Activated naive CD8-positive, alpha-beta T cell treated with anti-CD3 and anti-CD28 coated beads for 36 hours (primary cell): ENCODE measurements around the gene IL4I1. TPM values are rescaled to one million over a fixed set of nuclear protein-coding genes. Genes with fewer than 3 reads are reported as not detected.

Experiments used
- DNase-seq: peaks from one replicate; pipeline ENCODE4 v3.0.0; 2021
- H3K27ac Mint-ChIP-seq: one replicate; pipeline ENCODE4 v1.8.0; 2022; ENCODE audit warnings: mild to moderate bottlenecking, moderate library complexity, mixed read lengths
- H3K27me3 Mint-ChIP-seq: one replicate; pipeline ENCODE4 v1.8.0; 2022; ENCODE audit warnings: mild to moderate bottlenecking, mixed read lengths
- H3K36me3 Mint-ChIP-seq: one replicate; pipeline ENCODE4 v1.8.0; 2021; ENCODE audit warnings: mild to moderate bottlenecking, mixed read lengths
- H3K4me1 Mint-ChIP-seq: one replicate; pipeline ENCODE4 v1.8.0; 2021; ENCODE audit warnings: mixed read lengths
- H3K4me3 Mint-ChIP-seq: one replicate; pipeline ENCODE4 v1.8.0; 2022; ENCODE audit warnings: mild to moderate bottlenecking, moderate library complexity, mixed read lengths
- H3K9me3 Mint-ChIP-seq: one replicate; pipeline ENCODE4 v1.8.0; 2022; ENCODE audit warnings: mixed read lengths
- total RNA-seq, 2 experiments: library from RNA; stranded (reverse); gene quantifications; one replicate each; pipeline ENCODE4 v1.2.3, GENCODE V29; 2021

The IL4I1 gene
- total RNA-seq, 2 experiments from 2014 or later, result 2.3 to 2.9 TPM

GRCh38 chr19:49894011-49894664 is 2.5 kb downstream of the IL4I1 start:
- Mint-ChIP-seq H3K9me3 (peaks cover 2% of the 10 kb centered on the region), H3K27ac (no peak overlapping the region)

GRCh38 chr19:49892716-49893115 is 4.0 kb downstream of the IL4I1 start:
- Mint-ChIP-seq H3K4me1 (peaks cover 23% of the 10 kb centered on the region), H3K4me3 (no peak overlapping the region)
- DNase-seq, result no peak

More at GRCh38 chr19:49894011-49894664, 2.5 kb downstream of the IL4I1 start:
- Mint-ChIP-seq H3K27me3 (no peaks in the 10 kb centered on the region), H3K4me3 (no peak overlapping the region), H3K4me1 (peaks cover 26% of the 10 kb centered on the region), H3K36me3 (peaks cover 7% of the 10 kb centered on the region)
- no peak for DNase-seq

GRCh38 chr19:49891393-49891792 is 5.3 kb downstream of the IL4I1 start:
- Mint-ChIP-seq H3K4me1 (peaks cover 11% of the 10 kb centered on the region), H3K9me3 (peaks cover 2% of the 10 kb centered on the region), H3K27ac (no peak overlapping the region), H3K4me3 (no peak overlapping the region), H3K36me3 (peaks cover 10% of the 10 kb centered on the region), H3K27me3 (no peaks in the 10 kb centered on the region)
- DNase-seq, result no peak

More at GRCh38 chr19:49892716-49893115, 4.0 kb downstream of the IL4I1 start:
- Mint-ChIP-seq H3K36me3 (peaks cover 10% of the 10 kb centered on the region), H3K9me3 (peaks cover 2% of the 10 kb centered on the region), H3K27me3 (no peaks in the 10 kb centered on the region), H3K27ac (no peak overlapping the region)

GRCh38 chr19:49890349-49891311 is 6.1 kb downstream of the IL4I1 start:
- Mint-ChIP-seq H3K9me3 (peaks cover 2% of the 10 kb centered on the region), H3K4me1 (peaks cover 6% of the 10 kb centered on the region), H3K4me3 (peak overlapping the region; percentile 57), H3K27ac (no peak overlapping the region), H3K27me3 (no peaks in the 10 kb centered on the region), H3K36me3 (peaks cover 10% of the 10 kb centered on the region)
- DNase-seq, result peak; percentile 57

- H3K27ac Mint-ChIP-seq, result no peak overlapping the region
Observed at GRCh38 chr19:49889687-49890348, 6.9 kb downstream of the IL4I1 start.

GRCh38 chr19:49889038-49889686 is 7.5 kb downstream of the IL4I1 start:
- H3K36me3 Mint-ChIP-seq, result peaks cover 12% of the 10 kb centered on the region
- peaks cover 2% of the 10 kb centered on the region for H3K9me3 Mint-ChIP-seq
- no peak overlapping the region for H3K27ac Mint-ChIP-seq
- no peak overlapping the region for H3K4me3 Mint-ChIP-seq
- H3K4me1 Mint-ChIP-seq, result peaks cover 2% of the 10 kb centered on the region
- DNase-seq, result no peak
- H3K27me3 Mint-ChIP-seq, result no peaks in the 10 kb centered on the region

More at GRCh38 chr19:49889687-49890348, 6.9 kb downstream of the IL4I1 start:
- Mint-ChIP-seq H3K36me3 (peaks cover 12% of the 10 kb centered on the region), H3K9me3 (peaks cover 2% of the 10 kb centered on the region), H3K4me3 (peak overlapping the region; percentile 57), H3K27me3 (no peaks in the 10 kb centered on the region), H3K4me1 (peaks cover 2% of the 10 kb centered on the region)
- peak; percentile 84 for DNase-seq

- DNase-seq, result no peak
- Mint-ChIP-seq H3K9me3 (peaks cover 2% of the 10 kb centered on the region), H3K27ac (no peak overlapping the region), H3K27me3 (no peaks in the 10 kb centered on the region), H3K36me3 (peaks cover 15% of the 10 kb centered on the region), H3K4me3 (no peak overlapping the region), H3K4me1 (peaks cover 2% of the 10 kb centered on the region)
Observed at GRCh38 chr19:49888510-49888824, 8.2 kb downstream of the IL4I1 start.

GRCh38 chr19:49887665-49888509 is 8.8 kb downstream of the IL4I1 start:
- H3K9me3 Mint-ChIP-seq, result peaks cover 2% of the 10 kb centered on the region
- DNase-seq, result no peak
- peaks cover 19% of the 10 kb centered on the region for H3K36me3 Mint-ChIP-seq
- no peak overlapping the region for H3K4me3 Mint-ChIP-seq
- no peak overlapping the region for H3K27ac Mint-ChIP-seq
- H3K27me3 Mint-ChIP-seq, result no peaks in the 10 kb centered on the region
- peaks cover 2% of the 10 kb centered on the region for H3K4me1 Mint-ChIP-seq

- Mint-ChIP-seq H3K9me3 (peaks cover 2% of the 10 kb centered on the region), H3K4me1 (peaks cover 2% of the 10 kb centered on the region), H3K27ac (no peak overlapping the region), H3K36me3 (peaks cover 19% of the 10 kb centered on the region), H3K27me3 (no peaks in the 10 kb centered on the region), H3K4me3 (no peak overlapping the region)
- DNase-seq, result no peak
Observed at GRCh38 chr19:49887037-49887664, 9.5 kb downstream of the IL4I1 start.

GRCh38 chr19:49884760-49885159 is 11.9 kb downstream of the IL4I1 start:
- Mint-ChIP-seq H3K27me3 (no peaks in the 10 kb centered on the region), H3K27ac (no peak overlapping the region), H3K36me3 (peaks cover 27% of the 10 kb centered on the region), H3K4me3 (no peak overlapping the region), H3K9me3 (peaks cover 2% of the 10 kb centered on the region), H3K4me1 (peaks cover 2% of the 10 kb centered on the region)
- no peak for DNase-seq

GRCh38 chr19:49884109-49884508 is 12.6 kb downstream of the IL4I1 start:
- peaks cover 26% of the 10 kb centered on the region for H3K36me3 Mint-ChIP-seq

GRCh38 chr19:49883094-49883493 is 13.6 kb downstream of the IL4I1 start:
- Mint-ChIP-seq H3K4me1 (peaks cover 14% of the 10 kb centered on the region), H3K27me3 (no peaks in the 10 kb centered on the region), H3K36me3 (peaks cover 28% of the 10 kb centered on the region), H3K4me3 (no peak overlapping the region), H3K27ac (no peak overlapping the region), H3K9me3 (no peaks in the 10 kb centered on the region)
- DNase-seq, result no peak

More at GRCh38 chr19:49884109-49884508, 12.6 kb downstream of the IL4I1 start:
- no peaks in the 10 kb centered on the region for H3K9me3 Mint-ChIP-seq
- no peaks in the 10 kb centered on the region for H3K27me3 Mint-ChIP-seq
- no peak overlapping the region for H3K27ac Mint-ChIP-seq
- H3K4me3 Mint-ChIP-seq, result no peak overlapping the region
- DNase-seq, result no peak
- H3K4me1 Mint-ChIP-seq, result peaks cover 5% of the 10 kb centered on the region

- H3K4me1 Mint-ChIP-seq, result peaks cover 16% of the 10 kb centered on the region
- no peak overlapping the region for H3K27ac Mint-ChIP-seq
- H3K36me3 Mint-ChIP-seq, result peaks cover 28% of the 10 kb centered on the region
- no peaks in the 10 kb centered on the region for H3K27me3 Mint-ChIP-seq
- H3K9me3 Mint-ChIP-seq, result no peaks in the 10 kb centered on the region
- no peak for DNase-seq
- no peak overlapping the region for H3K4me3 Mint-ChIP-seq
Observed at GRCh38 chr19:49882643-49883042, 14.0 kb downstream of the IL4I1 start.
